ENCODE measurements around the gene NCAPG2. TPM values are rescaled to one million over a fixed set of nuclear protein-coding genes. Genes with fewer than 3 reads are reported as not detected.
"Not testable (repeated sequence)": the region's sequence is repeated elsewhere in the genome, so short reads cannot be mapped to it uniquely, and the experiment has no call there.

The NCAPG2 gene
- total and polyA plus RNA-seq, 2 of the 13 experiments (the other 11 are each of a cell fraction or from before 2014, with no cell fraction given), result 15.1 to 30.7 TPM

DNA sequence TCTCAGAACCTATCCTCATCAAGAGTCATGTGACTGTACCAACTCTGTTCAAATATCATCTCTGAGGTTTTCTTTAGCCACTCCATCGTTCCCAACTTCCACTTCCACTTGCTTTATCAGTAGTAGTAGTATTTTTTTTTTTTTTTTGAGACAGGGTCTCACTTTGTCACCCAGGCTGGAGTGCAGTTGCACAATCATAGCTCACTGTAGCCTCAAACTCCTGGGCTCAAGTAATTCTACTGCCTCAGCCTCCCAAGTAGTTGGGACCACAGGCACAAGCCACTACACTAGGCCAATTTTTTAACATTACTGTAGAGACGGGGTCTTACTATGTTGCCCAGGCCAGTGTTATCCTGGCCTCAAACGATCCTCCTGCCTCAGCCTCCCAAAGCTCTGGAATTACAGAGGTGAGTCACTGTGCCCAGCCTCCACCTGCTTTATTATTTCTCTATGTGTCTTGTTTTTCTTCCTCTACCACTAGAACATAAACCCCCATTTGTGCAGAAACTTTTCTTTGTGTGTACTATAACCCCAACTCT, 5.9 kb downstream of the NCAPG2 start:
- no peak overlapping the region for H3K4me2 ChIP-seq (ENCODE audit: low read depth, low read length)
- no peak overlapping the region for H2AFZ ChIP-seq (ENCODE audit: low read length)
- intact Hi-C loops (cut with micrococcal nuclease; ENCODE audit: unreplicated experiment), result no loop called here
- in situ Hi-C loops (cut with HindIII; ENCODE audit: extremely low pct_ligation_motif_present, low pct_unique_long_range_greater_than_20kb), result loop anchor here (5.0 kb wide), 1 partner anchor 279 kb away; no protein-coding TSS in a partner anchor
- TF ChIP-seq NFKBIZ (CRISPR knock-in tag; IDR thresholded peaks at IDR 0.05), result no peak
- TF ChIP-seq, protein P1, sequence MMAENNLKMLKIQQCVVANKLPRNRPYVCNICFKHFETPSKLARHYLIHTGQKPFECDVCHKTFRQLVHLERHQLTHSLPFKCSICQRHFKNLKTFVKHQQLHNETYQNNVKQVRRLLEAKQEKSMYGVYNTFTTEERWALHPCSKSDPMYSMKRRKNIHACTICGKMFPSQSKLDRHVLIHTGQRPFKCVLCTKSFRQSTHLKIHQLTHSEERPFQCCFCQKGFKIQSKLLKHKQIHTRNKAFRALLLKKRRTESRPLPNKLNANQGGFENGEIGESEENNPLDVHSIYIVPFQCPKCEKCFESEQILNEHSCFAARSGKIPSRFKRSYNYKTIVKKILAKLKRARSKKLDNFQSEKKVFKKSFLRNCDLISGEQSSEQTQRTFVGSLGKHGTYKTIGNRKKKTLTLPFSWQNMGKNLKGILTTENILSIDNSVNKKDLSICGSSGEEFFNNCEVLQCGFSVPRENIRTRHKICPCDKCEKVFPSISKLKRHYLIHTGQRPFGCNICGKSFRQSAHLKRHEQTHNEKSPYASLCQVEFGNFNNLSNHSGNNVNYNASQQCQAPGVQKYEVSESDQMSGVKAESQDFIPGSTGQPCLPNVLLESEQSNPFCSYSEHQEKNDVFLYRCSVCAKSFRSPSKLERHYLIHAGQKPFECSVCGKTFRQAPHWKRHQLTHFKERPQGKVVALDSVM (CRISPR knock-in tag; IDR thresholded peaks at IDR 0.05), result 0 out of 2 replicates have a peak, but pooled peaks have one; percentile 37
- 0 out of 2 replicates have a peak, but pooled peaks have one; percentile 28 for TF ChIP-seq ZNF121 (CRISPR knock-in tag; IDR thresholded peaks at IDR 0.05)
- peaks cover 29% of the 10 kb centered on the region for H3K4me1 ChIP-seq (ENCODE audit: insufficient read depth, low read length)
- CTCF ChIA-PET (ENCODE audit: low intra/inter-chr PET ratio, low total read pairs), result no interaction called here
- H3K9ac ChIP-seq (ENCODE audit: insufficient read depth, low read depth, low read length), result no peak overlapping the region
- peaks cover 9 to 52% of the 10 kb centered on the region in 2 experiments for H3K36me3 ChIP-seq (replicated peaks in 1 of 2; ENCODE audit: control insufficient read depth in 1 of 2, insufficient read depth in 2 of 2, low read length in 2 of 2)
- ATAC-seq (no peak), FAIRE-seq (no peak), DNase-seq (ENCODE audit: low spot score) (no peak)
- 80% methylated on average over 3 of the region's 3 CpGs for WGBS (ENCODE audit: low lambda C conversion rate)
- no peak overlapping the region for H3K4me3 ChIP-seq (replicated peaks in 1 of 3; ENCODE audit: insufficient read depth in 1 of 3, low read depth in 2 of 3, low read length in 3 of 3)
- no peaks in the 10 kb centered on the region for H4K20me1 ChIP-seq (ENCODE audit: insufficient read depth, low read length)
- no peaks in the 10 kb centered on the region for H3K9me3 ChIP-seq (ENCODE audit: low read length)
- no peaks in the 10 kb centered on the region for H3K27me3 ChIP-seq (ENCODE audit: control insufficient read depth in 1 of 2, insufficient read depth in 2 of 2, low read length in 2 of 2)
- H3K27ac ChIP-seq (ENCODE audit: extremely low read length, insufficient read depth, low read length), result no peak overlapping the region
- peaks cover 48% of the 10 kb centered on the region for H3K79me2 ChIP-seq (ENCODE audit: insufficient read depth, low read length)
- POLR2A ChIA-PET, result no interaction called here
- no TSS peak for BruUV-seq (replicated peaks)

DNA sequence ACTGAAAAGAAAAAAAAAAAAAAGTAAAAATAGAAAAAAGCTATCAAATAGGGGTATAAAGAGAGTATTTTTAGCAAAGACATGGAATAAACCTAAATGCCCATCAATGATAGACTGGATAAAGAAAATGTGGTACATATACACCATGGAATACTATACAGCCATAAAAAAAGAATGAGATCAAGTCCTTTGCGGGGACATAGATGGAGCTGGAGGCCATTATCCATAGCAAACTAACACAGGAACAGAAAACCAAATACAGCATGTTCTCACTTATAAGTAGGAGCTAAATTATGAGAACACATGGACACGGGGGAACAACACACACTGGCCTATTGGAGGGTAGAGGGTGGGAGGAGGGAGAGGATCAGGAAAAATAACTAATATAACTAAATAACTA, 7.0 kb downstream of the NCAPG2 start:
- in situ Hi-C loops (cut with HindIII; ENCODE audit: extremely low pct_ligation_motif_present, low pct_unique_long_range_greater_than_20kb), result loop anchor here (5.0 kb wide), 1 partner anchor 280 kb away; no protein-coding TSS in a partner anchor
- 91% methylated on average over 2 of the region's 2 CpGs for WGBS (ENCODE audit: low lambda C conversion rate)
- peaks cover 37% of the 10 kb centered on the region for H3K79me2 ChIP-seq (ENCODE audit: insufficient read depth, low read length)

More for the DNA sequence above, 7.0 kb downstream of the NCAPG2 start:
- H3K9me3 ChIP-seq (ENCODE audit: low read length); H4K20me1 ChIP-seq (ENCODE audit: insufficient read depth, low read length); POLR2A ChIA-PET; H3K4me2 ChIP-seq (ENCODE audit: low read depth, low read length); BruUV-seq (replicated peaks); intact Hi-C loops (cut with micrococcal nuclease; ENCODE audit: unreplicated experiment); H3K27ac ChIP-seq (ENCODE audit: extremely low read length, insufficient read depth, low read length); DNase-seq (ENCODE audit: low spot score); ATAC-seq; H3K4me3 ChIP-seq (replicated peaks in 1 of 3; ENCODE audit: insufficient read depth in 1 of 3, low read depth in 2 of 3, low read length in 3 of 3); FAIRE-seq; H3K27me3 ChIP-seq (ENCODE audit: control insufficient read depth in 1 of 2, insufficient read depth in 2 of 2, low read length in 2 of 2); CTCF ChIA-PET (ENCODE audit: low intra/inter-chr PET ratio, low total read pairs); H3K9ac ChIP-seq (ENCODE audit: insufficient read depth, low read depth, low read length); H2AFZ ChIP-seq (ENCODE audit: low read length): not testable (repeated sequence)
- peaks cover 17% of the 10 kb centered on the region for H3K4me1 ChIP-seq (ENCODE audit: insufficient read depth, low read length)
- peaks cover 9 to 52% of the 10 kb centered on the region in 2 experiments for H3K36me3 ChIP-seq (replicated peaks in 1 of 2; ENCODE audit: control insufficient read depth in 1 of 2, insufficient read depth in 2 of 2, low read length in 2 of 2)

All from HepG2 (cell line).